Measurements from ENCODE around the gene MRI1.

Gene MRI1

DNA sequence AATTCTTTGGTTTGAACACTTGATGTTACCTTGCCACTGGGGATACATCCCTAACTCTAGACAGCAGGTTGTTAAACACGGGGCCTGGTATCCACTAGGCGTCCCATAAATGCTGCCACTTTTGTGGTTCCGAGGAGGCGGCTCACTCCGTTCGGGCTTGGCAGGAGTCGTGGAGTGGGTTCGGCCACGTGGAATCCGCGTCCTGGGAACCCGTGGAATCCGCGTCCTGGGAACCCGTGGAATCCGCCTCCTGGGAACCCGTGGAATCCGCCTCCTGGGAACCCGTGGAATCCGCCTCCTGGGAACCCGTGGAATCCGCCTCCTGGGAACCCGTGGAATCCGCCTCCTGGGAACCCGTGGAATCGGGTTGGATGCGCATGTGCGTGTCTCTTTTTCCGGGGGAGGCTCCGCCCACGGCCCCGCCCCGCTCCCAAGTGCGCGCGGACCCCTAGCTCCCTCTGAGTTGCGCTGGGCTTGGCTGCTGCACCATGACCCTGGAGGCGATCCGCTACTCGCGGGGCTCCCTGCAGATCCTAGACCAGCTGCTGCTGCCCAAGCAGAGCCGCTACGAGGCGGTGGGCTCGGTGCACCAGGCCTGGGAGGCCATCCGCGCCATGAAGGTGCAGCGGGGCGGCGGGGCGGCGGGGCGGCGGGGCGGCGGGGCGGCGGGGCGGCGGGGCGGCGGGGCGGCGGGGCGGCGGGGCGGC, at the start of gene MRI1:
Gene MRI1 (plus strand): TSS at position 422 of the 707 bp plus-strand sequence. CDS start 67 bp downstream, at position 489.
- DNase-seq, result peak in 54 of 56 donors; percentile 11 to 93 (median 67)

DNA sequence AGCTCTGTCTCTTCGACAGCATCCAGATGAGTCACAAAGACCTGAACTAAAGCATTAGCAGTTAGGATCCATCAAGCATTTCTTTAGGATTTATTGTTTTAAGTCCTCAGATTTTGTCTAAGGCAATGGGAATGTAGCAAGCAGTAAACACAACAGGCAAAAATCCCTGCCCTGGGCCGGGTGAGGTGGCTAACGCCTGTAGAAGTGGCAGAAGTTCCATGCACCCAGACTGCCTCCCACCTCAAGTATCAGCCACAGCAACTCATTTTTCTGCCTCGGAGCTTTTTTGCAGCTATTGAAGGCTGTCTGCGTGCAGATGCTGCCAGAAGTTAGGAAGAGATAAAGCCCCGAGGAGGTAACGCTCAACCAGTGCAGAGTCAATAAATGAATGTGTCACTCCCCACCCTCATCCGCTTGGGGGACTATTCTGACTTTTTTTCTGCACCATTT, 47.1 kb upstream of the MRI1 start:
- DNase-seq, result no peak

DNA sequence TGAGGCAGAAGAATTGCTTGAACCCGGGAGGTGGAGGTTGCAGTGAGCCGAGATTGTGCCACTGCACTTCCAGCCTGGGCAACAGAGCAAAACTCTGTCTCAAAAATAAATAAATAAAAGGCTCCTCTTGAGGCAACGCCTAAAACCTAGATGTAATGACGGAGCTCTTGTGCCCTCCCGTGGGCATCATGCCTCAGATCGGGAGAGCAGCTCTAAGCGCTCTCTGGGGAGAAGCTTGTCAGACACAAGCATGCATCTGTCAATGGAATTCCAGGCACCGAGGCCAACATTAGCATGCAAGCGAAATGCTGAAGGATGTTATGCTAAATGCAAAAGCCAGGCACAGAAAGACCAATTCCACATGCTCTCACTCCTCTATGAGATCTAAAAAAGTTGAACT, 45.6 kb upstream of the MRI1 start:
- DNase-seq, result peak in 49 of 56 donors; percentile 3 to 81 (median 37)

DNA sequence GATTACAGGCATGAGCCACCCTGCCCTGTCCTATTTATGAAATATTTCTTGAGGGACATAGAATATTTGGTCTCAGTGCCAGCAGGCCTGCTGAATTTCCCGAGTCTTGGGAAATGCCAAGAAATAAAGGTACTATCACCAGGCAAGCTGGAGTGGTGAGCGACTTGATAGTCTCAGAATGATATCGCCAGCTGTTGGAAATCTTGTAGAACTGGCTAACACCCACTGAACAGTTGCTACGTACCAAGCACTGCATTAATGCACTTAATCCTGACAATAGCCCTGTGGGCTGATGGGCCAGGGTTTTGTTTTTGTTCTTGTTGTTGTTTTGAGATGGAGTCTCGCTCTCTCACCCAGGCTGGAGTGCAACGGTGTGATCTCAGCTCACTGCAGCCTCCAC, 42.2 kb upstream of the MRI1 start:
- no peak for DNase-seq

DNA sequence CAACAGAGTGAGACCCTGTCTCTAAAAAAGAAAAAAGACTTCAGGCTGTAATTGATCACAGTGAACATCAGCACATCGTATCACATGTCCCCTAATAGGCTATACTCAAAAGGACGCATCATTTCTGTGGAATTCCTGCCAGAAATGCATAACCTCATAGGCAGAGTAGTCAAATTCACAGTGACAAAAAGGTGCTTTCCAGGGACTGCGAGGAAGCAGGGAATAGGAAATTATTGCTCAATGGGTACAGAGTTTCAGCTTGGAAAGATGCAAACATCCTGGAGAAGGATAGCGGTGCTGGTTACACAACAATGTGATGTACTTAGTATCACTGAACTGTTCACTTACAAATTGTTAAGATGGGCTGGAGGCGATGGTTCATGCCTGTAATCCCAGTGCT, 41.1 kb upstream of the MRI1 start:
- no peak for DNase-seq

DNA sequence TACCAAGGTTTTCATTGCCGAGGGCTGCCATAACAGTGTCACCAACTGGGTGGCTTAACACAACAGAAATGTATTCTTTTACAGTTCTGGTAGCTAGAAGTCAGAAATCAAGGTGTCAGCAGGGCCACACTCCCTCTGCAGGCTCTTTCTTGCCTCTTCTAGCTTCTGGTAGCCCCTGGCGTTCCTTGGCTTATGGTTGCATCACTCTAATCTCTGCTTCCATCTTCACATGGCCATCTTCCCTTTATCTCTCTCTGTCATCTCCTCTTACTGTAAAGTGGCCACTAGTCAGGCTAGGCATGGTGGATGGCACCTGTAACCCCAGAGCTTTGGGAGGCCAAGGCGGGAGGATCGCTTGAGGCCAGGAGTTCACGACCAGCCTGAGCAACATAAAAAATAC, 38.0 kb upstream of the MRI1 start:
- DNase-seq, result no peak

DNA sequence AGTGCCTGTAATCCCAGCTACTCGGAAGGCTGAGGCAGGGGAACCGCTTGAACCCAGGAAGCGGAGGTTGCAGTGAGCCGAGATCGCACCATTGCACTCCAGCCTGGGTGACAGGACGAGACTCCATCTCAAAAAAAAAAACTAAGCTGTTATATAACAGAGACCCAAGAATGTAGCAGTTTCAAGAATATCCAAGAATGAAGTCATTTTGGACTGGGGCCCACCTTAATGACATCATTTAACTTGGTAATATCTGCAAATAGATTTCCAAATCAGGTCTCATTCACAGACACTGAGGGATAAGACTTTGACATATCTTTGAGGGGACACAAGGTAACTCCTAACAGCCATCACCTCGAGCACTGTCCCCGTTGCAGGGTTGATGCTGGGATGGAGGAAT, 36.5 kb upstream of the MRI1 start:
- no peak for DNase-seq

DNA sequence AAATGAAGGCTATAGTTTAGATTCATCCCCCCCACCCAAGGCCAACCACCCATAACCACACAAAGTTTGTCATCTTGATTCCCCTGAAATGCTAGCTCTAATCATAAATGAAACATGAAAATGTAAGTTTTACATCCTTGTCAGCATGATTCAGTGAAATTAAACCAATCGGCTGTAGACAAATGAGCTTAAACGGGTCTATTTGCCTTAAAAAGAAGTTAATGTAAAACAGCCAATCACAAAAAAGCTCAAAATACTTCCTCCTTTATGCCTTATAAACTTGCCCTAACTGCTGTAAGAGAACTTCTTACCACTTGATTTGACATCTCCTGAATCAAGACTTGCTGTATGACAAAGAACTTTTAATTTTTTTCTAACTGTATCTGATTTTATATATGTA, 34.5 kb upstream of the MRI1 start:
- no peak for DNase-seq

DNA sequence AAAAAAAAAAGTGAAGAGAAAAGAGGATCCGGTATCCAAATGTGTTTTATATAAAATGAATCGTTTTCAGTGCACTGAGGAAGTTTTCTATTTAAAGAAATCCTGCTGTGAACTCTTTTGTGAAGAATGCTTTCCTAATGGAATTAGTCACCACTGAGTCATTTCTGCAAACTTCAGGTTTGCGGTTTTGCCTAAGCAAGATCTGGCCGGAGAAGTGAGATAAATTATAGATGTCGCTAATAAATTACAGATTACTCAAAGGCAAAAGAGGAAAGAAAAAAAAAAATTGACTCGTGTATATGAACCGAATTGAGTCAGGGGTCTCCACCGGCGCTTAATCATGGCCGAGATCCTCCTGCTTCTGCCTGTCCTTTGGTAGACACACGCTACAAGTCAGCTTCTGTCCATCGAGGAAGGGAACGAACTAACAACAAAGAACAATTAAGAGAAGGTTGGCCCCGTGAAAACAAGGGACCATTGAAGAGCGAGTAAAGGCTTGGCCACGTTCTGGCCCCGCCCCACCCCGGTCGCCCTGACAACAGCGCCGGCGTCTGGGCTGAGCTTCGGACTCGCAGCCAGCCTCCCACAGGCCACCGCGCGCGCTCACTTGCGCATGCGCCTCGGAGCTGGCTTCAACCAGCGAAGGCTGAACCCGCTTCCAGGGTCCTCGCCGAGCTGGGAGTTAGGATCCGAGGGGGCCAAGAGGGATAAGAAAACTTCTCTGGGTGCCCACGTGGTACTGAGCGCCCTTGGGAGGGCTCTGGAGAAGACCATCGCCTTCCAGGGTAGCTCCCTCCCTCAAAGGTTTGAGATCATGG, 33.0 kb upstream of the MRI1 start:
- peak; percentile 79 to 98 (median 94) for DNase-seq

DNA sequence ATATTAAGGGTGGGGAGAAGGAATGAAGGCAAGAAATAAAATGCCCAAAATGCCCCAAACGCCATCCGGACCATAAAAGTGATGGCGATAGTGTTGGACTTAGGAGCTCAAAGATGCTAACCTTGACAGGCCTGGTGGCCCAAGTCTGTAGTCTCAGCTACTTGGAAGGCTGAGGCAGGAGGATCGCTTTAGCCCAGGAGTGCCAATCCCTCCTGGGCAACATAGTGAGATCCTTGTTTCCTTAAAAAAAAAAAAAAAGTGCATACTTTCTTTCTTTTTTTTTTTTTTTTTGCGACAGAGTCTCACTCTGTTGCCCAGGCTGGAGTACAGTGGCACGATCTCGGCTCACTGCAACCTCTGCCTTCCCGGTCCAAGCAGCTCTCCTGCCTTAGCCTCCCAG, 32.0 kb upstream of the MRI1 start:
- DNase-seq, result no peak

DNA sequence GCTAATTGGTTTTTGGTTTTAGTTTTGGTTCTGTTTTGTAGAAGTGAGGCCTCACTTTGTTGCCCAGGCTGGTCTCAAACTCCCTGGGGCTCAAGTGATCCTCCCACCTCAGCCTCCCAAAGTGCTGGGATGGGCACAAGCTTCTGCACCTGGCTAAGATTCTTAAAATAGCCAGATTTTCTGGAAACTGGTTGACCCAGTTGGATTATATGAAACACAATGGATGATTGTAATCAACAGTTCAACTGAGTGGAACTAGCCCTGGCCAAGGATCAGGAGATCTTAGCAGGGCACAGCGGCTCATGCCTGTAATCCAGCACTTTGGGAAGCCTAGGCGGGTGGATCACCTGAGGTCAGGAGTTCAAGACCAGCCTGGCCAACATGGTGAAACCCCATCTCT, 29.6 kb upstream of the MRI1 start:
- no peak for DNase-seq

DNA sequence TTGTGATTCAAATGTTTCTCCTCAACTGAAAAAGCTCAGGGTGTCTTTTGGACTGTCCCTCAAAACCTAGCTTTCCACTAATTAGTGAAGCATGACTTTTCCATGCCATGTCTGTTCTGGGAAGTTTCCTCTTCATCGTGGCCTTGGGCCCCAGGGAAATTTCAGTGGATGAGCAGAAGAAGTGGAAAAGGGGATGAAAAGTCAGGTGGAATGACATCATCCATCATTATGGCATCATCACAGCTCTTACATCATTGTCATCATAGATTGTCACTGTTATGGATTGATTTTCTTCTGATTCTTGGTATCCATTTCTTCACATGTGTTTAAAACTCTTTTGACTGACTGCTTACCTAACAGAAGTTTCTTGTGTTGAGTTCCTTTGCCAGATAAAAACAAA, 26.2 kb upstream of the MRI1 start:
- DNase-seq, result no peak

DNA sequence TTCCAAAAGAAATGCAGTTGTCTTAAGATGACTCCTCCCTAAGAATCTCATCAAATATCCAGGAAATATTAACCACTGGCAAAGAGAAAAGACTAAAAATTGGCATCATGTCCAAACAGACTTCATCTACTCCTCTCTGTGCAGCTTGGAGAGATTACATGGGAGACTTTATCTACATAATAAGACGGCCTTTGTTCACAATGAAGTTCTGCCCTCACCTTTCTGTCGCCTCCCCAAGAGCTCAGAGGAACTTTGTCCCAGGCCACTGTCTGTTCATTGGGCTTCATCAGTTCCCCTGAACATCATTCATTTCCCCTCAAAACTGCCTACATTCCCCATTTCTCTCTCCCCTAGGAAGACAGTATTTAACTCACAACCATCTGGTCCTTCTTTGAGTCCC, 22.4 kb upstream of the MRI1 start:
- DNase-seq, result no peak

DNA sequence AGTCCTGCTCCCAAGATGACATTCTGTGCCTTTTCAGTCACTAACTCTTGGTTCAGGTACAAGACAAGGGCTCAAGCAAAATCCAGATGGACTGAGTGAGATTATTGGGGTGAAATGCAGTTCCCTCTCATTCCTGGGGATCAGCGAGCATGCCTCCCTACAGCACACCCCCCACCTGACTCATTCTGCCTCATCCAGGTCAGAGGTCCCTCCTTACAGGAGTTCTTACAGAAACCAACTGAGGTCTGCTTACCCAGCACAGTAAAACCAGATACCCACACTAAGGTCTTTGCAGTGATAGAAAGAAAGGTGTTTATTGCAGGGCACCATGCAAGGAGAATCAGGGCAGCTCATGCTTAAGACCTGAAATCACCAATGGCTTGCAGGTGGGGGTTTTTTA, 21.6 kb upstream of the MRI1 start:
- no peak for DNase-seq

DNA sequence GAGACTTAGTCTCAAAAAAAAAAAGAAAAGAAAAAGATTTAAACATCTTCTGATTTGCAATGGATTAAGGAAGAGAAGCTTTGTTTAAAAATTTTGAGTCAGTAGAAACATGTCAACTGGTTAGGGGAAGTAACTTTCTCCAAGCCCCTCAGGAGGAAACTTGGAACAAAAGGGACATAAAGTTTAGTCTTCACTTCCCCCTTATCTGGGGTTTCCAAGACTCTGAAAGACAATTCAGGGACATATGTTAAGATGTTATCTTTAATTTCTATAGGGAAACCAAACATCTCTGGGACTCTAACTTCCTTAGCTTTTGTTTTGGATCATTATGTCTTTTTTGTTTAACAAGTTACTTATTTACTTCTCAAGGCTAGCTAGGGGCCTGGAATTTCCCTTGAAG, 20.1 kb upstream of the MRI1 start:
- DNase-seq, result no peak

DNA sequence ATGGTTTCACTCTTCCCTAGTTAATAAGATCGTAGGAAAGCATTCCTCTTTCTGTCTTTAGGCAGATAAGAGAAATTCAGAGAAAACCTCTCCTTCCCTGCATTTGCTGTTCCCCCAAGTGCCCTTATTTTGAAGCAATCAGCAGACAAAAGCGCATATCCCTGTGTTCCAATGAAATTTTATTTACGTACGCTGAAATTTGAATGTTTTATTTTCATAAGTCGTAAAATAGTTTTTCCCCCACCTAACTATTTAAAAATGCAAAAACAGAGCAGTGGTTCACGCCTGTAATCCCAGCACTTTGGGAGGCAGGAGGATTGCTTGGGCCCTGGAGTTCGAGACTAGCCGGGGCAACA, 17.2 kb upstream of the MRI1 start:
- DNase-seq, result no peak

DNA sequence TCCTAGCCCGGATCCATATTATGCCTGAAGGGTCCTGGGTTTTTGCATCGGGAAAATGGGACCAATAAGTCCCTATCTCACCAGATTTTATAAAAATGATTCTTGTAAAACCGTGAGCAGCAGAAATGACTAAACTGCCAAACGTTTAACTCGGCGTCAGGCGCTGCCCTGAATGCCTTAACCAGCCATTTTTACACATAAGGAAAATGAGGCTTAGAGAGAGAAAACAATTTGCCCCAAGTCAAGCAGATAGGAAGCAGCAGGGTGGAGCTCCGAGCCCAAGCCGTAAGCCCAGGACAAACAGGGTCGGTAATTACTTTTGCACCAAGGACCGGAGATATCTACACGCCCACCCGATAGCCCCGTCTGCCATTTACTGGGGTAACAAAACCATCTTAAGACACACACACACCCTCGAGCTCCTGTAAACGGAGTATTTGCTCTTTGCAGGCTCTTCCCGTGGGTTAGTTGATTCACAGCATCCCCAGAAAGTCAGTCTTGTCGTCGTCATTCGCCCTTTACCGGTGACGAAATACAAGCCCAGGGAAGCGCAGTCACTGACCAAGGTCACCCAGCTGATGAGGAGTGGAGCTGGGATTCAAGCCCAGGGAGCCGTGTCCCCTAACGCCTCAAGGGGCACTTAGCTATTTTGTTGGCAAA, 16.0 kb upstream of the MRI1 start:
- DNase-seq, result peak in 3 of 56 donors; percentile 11 to 39 (median 19)

DNA sequence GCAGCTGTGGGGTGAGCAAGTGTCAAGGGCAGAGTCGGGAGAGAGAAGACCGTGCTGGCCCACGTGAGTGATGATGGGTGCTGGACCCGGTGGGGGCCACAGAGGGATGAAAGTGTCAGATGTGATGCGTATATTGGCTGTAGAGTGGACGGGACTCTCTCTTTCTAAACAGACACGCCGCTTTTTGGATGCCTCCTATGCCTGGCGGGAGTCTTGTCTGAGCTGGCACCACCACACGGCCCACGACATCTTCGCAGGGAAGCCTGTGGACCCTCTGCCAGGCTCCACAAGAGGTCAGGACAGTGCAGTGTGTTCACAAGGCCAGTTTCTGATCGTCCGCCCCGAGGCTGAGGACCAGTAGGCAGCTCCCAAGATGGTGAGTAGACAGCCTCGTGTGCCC, 12.9 kb upstream of the MRI1 start:
- DNase-seq, result no peak

DNA sequence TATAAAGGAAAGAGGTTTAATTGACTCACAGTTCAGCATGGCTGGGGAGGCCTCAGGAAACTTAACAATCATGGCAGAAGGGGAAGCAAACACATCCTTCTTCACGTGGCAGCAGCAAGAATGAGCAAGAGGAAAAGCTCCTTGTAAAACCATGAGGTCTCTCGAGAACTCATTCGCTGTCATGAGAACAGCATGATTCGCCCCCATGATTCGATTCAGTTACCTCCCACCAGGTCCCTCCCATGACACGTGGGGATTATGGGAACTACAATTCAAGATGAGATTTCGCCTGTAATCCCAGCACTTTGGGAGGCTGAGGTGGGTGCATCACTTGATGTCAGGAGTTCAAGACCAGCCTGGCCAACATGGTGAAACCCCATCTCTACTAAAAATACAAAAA, 10.7 kb upstream of the MRI1 start:
- peak in 4 of 56 donors; percentile 4 to 21 (median 16) for DNase-seq

DNA sequence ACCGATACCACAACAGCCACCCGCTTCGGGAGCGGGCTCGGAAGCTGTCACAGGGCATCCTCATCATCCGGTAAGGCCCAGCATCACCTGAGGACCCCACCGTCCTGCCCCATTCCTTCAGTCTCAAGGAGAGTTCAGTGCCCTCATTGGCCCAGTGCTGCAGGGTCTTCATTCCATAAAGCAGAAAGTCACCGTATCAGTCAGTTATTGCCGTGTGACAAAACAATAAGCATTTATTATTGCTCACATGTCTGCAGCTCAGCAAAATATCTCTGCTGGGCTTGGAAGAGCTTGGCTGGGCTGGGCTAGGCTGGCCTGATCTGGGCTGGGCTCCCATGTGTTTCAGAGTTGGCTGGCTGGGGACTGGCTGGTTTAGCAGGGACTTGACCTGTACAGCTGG, 8.1 kb upstream of the MRI1 start:
- DNase-seq, result no peak

DNA sequence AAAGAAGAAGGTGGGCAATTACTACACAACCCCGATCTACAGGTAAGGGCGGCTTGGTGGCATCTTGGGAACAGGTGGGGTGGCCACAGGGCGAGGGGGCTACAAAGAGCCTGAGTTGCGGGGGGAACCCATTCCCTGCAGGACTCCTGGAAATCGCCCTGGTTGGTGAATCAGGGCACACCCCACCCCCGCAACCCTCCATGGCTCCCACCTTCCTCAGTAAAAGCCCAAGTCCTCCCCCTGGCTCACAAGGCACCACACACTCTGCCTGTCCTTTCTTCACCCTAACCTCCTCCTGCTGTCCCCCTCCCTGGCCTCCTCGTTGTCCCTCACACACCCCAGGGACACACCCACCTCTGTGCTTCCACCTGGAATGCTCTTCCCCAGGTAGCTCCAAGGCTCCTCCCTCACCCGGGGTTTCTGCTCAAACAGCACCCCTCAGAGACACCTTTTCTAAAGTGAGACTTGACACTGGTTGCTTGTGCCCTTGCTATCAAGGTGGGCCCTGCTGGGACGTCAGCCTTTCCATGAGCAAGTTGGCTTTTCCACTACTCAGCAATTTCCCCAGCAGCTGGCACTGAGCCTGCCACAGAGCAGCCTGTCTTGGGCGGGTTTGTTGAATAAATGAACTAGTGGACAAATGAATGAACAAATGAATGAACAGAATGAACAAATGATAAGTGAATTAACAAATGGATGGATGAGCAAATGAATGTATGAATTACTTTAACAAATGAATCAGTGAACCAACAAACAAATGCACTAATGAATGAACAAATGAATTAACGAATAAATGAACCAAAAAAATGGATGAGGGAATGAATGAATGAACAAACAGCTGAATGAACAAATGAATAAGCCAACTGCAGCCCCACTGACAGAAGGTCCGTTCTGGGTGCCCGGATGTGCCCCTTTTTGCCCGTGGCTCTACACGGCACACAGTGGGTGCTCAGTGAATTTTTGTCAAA, 6.2 kb upstream of the MRI1 start:
- no peak for DNase-seq

Data from nucleus accumbens (tissue), 56 donors.